ENCODE results near the gene CCDC134.

DNA sequence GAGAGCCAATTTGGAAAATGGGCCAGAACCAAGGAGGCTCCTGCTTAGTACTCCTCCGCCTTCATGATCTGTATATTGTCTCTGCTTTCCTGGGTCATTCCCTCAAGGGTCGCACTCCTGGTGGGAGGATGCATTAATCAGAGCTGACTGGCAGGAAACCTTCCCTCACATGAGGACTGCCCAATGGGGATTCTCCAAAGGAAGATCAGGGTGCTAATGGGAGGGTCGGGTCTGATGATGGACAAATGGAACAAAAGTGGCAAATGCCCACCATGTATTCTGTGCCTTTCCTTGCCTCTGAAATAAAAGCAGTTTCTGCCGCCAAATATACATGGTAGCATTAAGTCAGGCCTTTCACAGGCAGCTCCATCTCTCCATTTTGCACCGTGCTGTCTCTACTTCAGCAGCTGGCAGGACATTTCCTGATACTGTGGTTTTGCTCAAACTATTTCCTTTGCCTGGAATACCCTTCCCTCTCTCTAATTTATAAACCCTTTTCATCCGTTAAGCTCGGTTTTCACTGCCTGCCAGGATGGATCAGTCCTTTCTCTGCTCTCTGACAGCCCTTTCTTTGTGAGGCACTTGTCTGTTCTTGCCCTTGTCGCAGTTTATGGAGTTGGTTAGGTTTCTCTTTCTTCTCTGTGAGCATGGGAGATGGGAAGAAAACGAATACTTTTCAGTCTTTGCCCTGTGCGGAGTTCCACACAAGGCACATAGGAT is 45.9 kb downstream of the CCDC134 start:
- TF ChIP-seq, protein P1, sequence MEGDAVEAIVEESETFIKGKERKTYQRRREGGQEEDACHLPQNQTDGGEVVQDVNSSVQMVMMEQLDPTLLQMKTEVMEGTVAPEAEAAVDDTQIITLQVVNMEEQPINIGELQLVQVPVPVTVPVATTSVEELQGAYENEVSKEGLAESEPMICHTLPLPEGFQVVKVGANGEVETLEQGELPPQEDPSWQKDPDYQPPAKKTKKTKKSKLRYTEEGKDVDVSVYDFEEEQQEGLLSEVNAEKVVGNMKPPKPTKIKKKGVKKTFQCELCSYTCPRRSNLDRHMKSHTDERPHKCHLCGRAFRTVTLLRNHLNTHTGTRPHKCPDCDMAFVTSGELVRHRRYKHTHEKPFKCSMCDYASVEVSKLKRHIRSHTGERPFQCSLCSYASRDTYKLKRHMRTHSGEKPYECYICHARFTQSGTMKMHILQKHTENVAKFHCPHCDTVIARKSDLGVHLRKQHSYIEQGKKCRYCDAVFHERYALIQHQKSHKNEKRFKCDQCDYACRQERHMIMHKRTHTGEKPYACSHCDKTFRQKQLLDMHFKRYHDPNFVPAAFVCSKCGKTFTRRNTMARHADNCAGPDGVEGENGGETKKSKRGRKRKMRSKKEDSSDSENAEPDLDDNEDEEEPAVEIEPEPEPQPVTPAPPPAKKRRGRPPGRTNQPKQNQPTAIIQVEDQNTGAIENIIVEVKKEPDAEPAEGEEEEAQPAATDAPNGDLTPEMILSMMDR (IDR thresholded peaks at IDR 0.05), result no peak
- TF ChIP-seq POLR2A (IDR thresholded peaks at IDR 0.05) (no peak), POLR2AphosphoS5 (IDR thresholded peaks at IDR 0.05) (no peak)
